Hepatocyte (in vitro differentiated cells): ENCODE results near the gene PRKCA. TPM values are rescaled to one million over a fixed set of nuclear protein-coding genes. Genes with fewer than 3 reads are reported as not detected.

Experiments
- DNase-seq: peaks from one replicate; pipeline ENCODE4 v3.0.0-alpha.2; 2016; ENCODE audit warnings: low spot score
- H2AFZ ChIP-seq: fragments of 200-600 bp; sonication (generic); 2 replicates; pipeline ENCODE4 v1.6.0; 2016; ENCODE audit warnings: antibody characterized with exemption, mild to moderate bottlenecking
- H3K27ac ChIP-seq: fragments of 200-600 bp; sonication (generic); 2 replicates; pipeline ENCODE4 v1.5.1; 2016; ENCODE audit warnings: mild to moderate bottlenecking
- H3K27me3 ChIP-seq: fragments of 200-600 bp; sonication (generic); 2 replicates; pipeline ENCODE4 v1.6.1; 2016
- H3K36me3 ChIP-seq: fragments of 200-600 bp; sonication (generic); replicated peaks from 2 replicates; pipeline ENCODE4 v1.5.1; 2016; ENCODE audit warnings: low read depth; ENCODE audit not compliant: insufficient read depth
- H3K4me1 ChIP-seq: fragments of 200-600 bp; sonication (generic); 2 replicates; pipeline ENCODE4 v1.5.1; 2016; ENCODE audit warnings: mild to moderate bottlenecking, moderate library complexity; ENCODE audit not compliant: insufficient read depth
- H3K4me2 ChIP-seq: fragments of 200-600 bp; sonication (generic); 2 replicates; pipeline ENCODE4 v1.6.0; 2016
- H3K4me3 ChIP-seq: fragments of 200-600 bp; sonication (generic); 2 replicates; pipeline ENCODE4 v1.5.1; 2016; ENCODE audit warnings: mild to moderate bottlenecking
- H3K79me2 ChIP-seq: fragments of 200-600 bp; sonication (generic); 2 replicates; pipeline ENCODE4 v1.6.0; 2017; ENCODE audit warnings: mild to moderate bottlenecking
- H3K9me2 ChIP-seq: fragments of 200-600 bp; sonication (generic); replicated peaks from 2 replicates; pipeline ENCODE4 v1.6.0; 2017; ENCODE audit warnings: mild to moderate bottlenecking; ENCODE audit not compliant: insufficient read depth
- H3K9me3 ChIP-seq: fragments of 200-600 bp; sonication (generic); 2 replicates; pipeline ENCODE4 v1.5.1; 2016; ENCODE audit warnings: low read depth, mild to moderate bottlenecking
- H4K20me1 ChIP-seq: fragments of 200-600 bp; sonication (generic); 2 replicates; pipeline ENCODE4 v1.6.0; 2016; ENCODE audit warnings: mild to moderate bottlenecking; ENCODE audit not compliant: insufficient read depth, poor library complexity, severe bottlenecking
- CTCF ChIP-seq: fragments of 200-600 bp; sonication (generic); IDR thresholded peaks from 2 replicates; pipeline ENCODE4 v1.5.1; 2016; ENCODE audit warnings: antibody characterized with exemption, mild to moderate bottlenecking; ENCODE audit not compliant: poor library complexity
- EZH2 ChIP-seq: fragments of 200-600 bp; sonication (generic); IDR thresholded peaks from 2 replicates; pipeline ENCODE4 v1.6.1; 2016; ENCODE audit warnings: antibody characterized with exemption, mild to moderate bottlenecking, borderline replicate concordance
- EZH2phosphoT487 ChIP-seq: fragments of 200-600 bp; sonication (generic); IDR thresholded peaks from one replicate; pipeline ENCODE4 v1.6.1; 2018; ENCODE audit warnings: antibody characterized with exemption, mild to moderate bottlenecking, low read depth, moderate library complexity; ENCODE audit not compliant: unreplicated experiment, severe bottlenecking
- WGBS: methylation state at CpG from one replicate; pipeline ENCODE4 v1.1.6; 2016; ENCODE audit warnings: low lambda C conversion rate; ENCODE audit errors: missing lambda C conversion rate; 5-methylcytosine and 5-hydroxymethylcytosine counted together
- polyA plus RNA-seq: library from polyadenylated mRNA; unstranded; fragments of >200 nt; fragmentation: Nextera tagmentation; extraction: Ambion mirVana; gene quantifications from 2 replicates; pipeline ENCODE4 v1.2.1, GENCODE V29; 2016
- total RNA-seq: library from RNA; depleted of rRNA; stranded (reverse); fragments of >200 nt; gene quantifications from 2 replicates; pipeline ENCODE4 v1.2.3, GENCODE V29; 2014

The PRKCA gene
- total and polyA plus RNA-seq, 2 experiments from 2014 or later, result 5.9 to 18.5 TPM

GRCh38 chr17:66747578-66748275 lies 445.3 kb downstream of the PRKCA start:
- Histone ChIP-seq H3K4me2 (no peak overlapping the region), H3K27ac (no peak overlapping the region), H3K9me3 (no peaks in the 10 kb centered on the region), H3K79me2 (no peaks in the 10 kb centered on the region), H3K4me3 (no peak overlapping the region), H3K9me2 (no peaks in the 10 kb centered on the region), H4K20me1 (no peaks in the 10 kb centered on the region), H3K27me3 (no peaks in the 10 kb centered on the region), H3K36me3 (no peaks in the 10 kb centered on the region), H3K4me1 (no peaks in the 10 kb centered on the region), H2AFZ (no peak overlapping the region)
- WGBS, result 87% methylated on average over 17 of the region's 17 CpGs
- TF ChIP-seq EZH2phosphoT487 (no peak), CTCF (no peak), EZH2 (no peak)
- no peak for DNase-seq

GRCh38 chr17:66748578-66748977 lies 446.2 kb downstream of the PRKCA start:
- TF ChIP-seq CTCF (no peak), EZH2 (no peak), EZH2phosphoT487 (no peak)
- no peaks in the 10 kb centered on the region for H3K79me2 ChIP-seq
- DNase-seq, result no peak
- WGBS, result 88% methylated on average over 8 of the region's 8 CpGs
- no peak overlapping the region for H3K27ac ChIP-seq
- H3K4me1 ChIP-seq, result no peaks in the 10 kb centered on the region
- H3K36me3 ChIP-seq, result no peaks in the 10 kb centered on the region
- H2AFZ ChIP-seq, result no peak overlapping the region
- H3K4me3 ChIP-seq, result no peak overlapping the region
- H3K9me2 ChIP-seq, result no peaks in the 10 kb centered on the region
- no peaks in the 10 kb centered on the region for H3K27me3 ChIP-seq
- H3K4me2 ChIP-seq, result no peak overlapping the region
- H3K9me3 ChIP-seq, result no peaks in the 10 kb centered on the region
- H4K20me1 ChIP-seq, result no peaks in the 10 kb centered on the region

- WGBS, result 100% methylated on average over 6 of the region's 7 CpGs
- TF ChIP-seq EZH2phosphoT487, result no peak
- TF ChIP-seq EZH2, result no peak
- TF ChIP-seq CTCF, result no peak
- H3K79me2 ChIP-seq, result no peaks in the 10 kb centered on the region
These were observed 446.9 kb downstream of the PRKCA start for GRCh38 chr17:66749217-66749832.

More at GRCh38 chr17:66749217-66749832, 446.9 kb downstream of the PRKCA start:
- no peaks in the 10 kb centered on the region for H3K27me3 ChIP-seq
- H3K27ac ChIP-seq, result no peak overlapping the region
- DNase-seq, result no peak
- no peaks in the 10 kb centered on the region for H3K9me2 ChIP-seq
- no peak overlapping the region for H2AFZ ChIP-seq
- no peaks in the 10 kb centered on the region for H4K20me1 ChIP-seq
- H3K4me3 ChIP-seq, result no peak overlapping the region
- no peak overlapping the region for H3K4me2 ChIP-seq
- H3K36me3 ChIP-seq, result no peaks in the 10 kb centered on the region
- H3K4me1 ChIP-seq, result no peaks in the 10 kb centered on the region
- H3K9me3 ChIP-seq, result no peaks in the 10 kb centered on the region
